BJ (cell line): ENCODE results near the gene TENT4A. TPM values are rescaled to one million over a fixed set of nuclear protein-coding genes. Genes with fewer than 3 reads are reported as not detected.

ENCODE experiments used
- CTCF ChIA-PET: fragments of 350-600 bp; formaldehyde crosslinking; extraction: SDS; loops from one replicate; lab custom pipeline; 2021; ENCODE audit warnings: antibody characterized with exemption, inconsistent platforms; lab: Yijun Ruan, JAX
- POLR2A ChIA-PET: fragments of 300-600 bp; sonication (Branson Sonifier 250); formaldehyde crosslinking; extraction: SDS; loops from one replicate; lab custom pipeline; 2021; ENCODE audit warnings: antibody characterized with exemption; lab: Charles Lee
- DNase-seq: peaks from one replicate; pipeline ENCODE4 v3.0.0-alpha.2; 2011; ENCODE audit warnings: low read depth
- H3K27me3 ChIP-seq: 2 replicates; pipeline ENCODE4 v1.6.0; 2011; ENCODE audit warnings: low read length; ENCODE audit not compliant: control insufficient read depth, insufficient read depth
- H3K36me3 ChIP-seq: 2 replicates; pipeline ENCODE4 v1.5.1; 2011; ENCODE audit warnings: low read length; ENCODE audit not compliant: control insufficient read depth, insufficient read depth
- H3K4me3 ChIP-seq: 2 replicates; pipeline ENCODE4 v1.5.1; 2011; ENCODE audit warnings: low read depth, mild to moderate bottlenecking, control low read depth, low read length
- CTCF ChIP-seq: IDR thresholded peaks from 2 replicates; pipeline ENCODE4 v1.5.1; 2011; ENCODE audit warnings: low read depth, mild to moderate bottlenecking, control low read depth, inconsistent platforms, low read length, moderate library complexity; ENCODE audit not compliant: insufficient read depth
- polyA plus RNA-seq: library from polyadenylated mRNA; depleted of rRNA; stranded (reverse); fragments of >200 nt; gene quantifications from 2 replicates; pipeline ENCODE4 v1.2.3, GENCODE V29; 2011

The TENT4A gene
- polyA plus RNA-seq, 1 experiment = 4.0 TPM

GRCh38 chr5:6715758-6716628 lies 2.8 kb downstream of the TENT4A start:
- ChIA-PET POLR2A (no interaction called here), CTCF (interaction anchor here (0.9 kb wide), 1 partner anchor 16 kb away, joined by 3 read pairs; no protein-coding TSS in a partner anchor)
- Histone ChIP-seq H3K4me3 (peak overlapping the region; percentile 60), H3K36me3 (no peaks in the 10 kb centered on the region; the same call in none of the 2 replicates), H3K27me3 (no peaks in the 10 kb centered on the region)
- no peak for DNase-seq
- no peak for TF ChIP-seq CTCF

GRCh38 chr5:6716629-6717149 lies 3.5 kb downstream of the TENT4A start:
- H3K27me3 ChIP-seq = no peaks in the 10 kb centered on the region
- ChIA-PET POLR2A (no interaction called here), CTCF (interaction anchor here (0.9 kb wide), 2 partner anchors 12 to 15 kb away, joined by 3 read pairs; no protein-coding TSS in a partner anchor)
- no peak overlapping the region for H3K4me3 ChIP-seq
- no peak for DNase-seq
- no peaks in the 10 kb centered on the region; the same call in none of the 2 replicates for H3K36me3 ChIP-seq
- no peak for TF ChIP-seq CTCF

- Histone ChIP-seq H3K36me3 (no peaks in the 10 kb centered on the region; the same call in none of the 2 replicates), H3K27me3 (no peaks in the 10 kb centered on the region), H3K4me3 (no peak overlapping the region)
- CTCF ChIA-PET = interaction anchor here (0.9 kb wide), 1 partner anchor 11 kb away, joined by 3 read pairs; no protein-coding TSS in a partner anchor
- no peak for DNase-seq
- TF ChIP-seq CTCF = no peak
- POLR2A ChIA-PET = no interaction called here
Observed at GRCh38 chr5:6717247-6717646, 4.0 kb downstream of the TENT4A start.

GRCh38 chr5:6717687-6718086 lies 4.5 kb downstream of the TENT4A start:
- POLR2A ChIA-PET = interaction anchor here (0.5 kb wide), 1 partner anchor 45 kb away, joined by 11 read pairs; no protein-coding TSS in a partner anchor

More at GRCh38 chr5:6717687-6718086, 4.5 kb downstream of the TENT4A start:
- Histone ChIP-seq H3K4me3 (no peak overlapping the region), H3K36me3 (no peaks in the 10 kb centered on the region; the same call in none of the 2 replicates), H3K27me3 (no peaks in the 10 kb centered on the region)
- TF ChIP-seq CTCF = no peak
- CTCF ChIA-PET = interaction anchor here (0.9 to 1.2 kb wide), 2 partner anchors 11 to 28 kb away, joined by 3 read pairs; no protein-coding TSS in a partner anchor
- DNase-seq = no peak
